Endothelial cell of umbilical vein (primary cell): ENCODE measurements around the gene TUBA1C. TPM values are rescaled to one million over a fixed set of nuclear protein-coding genes. Genes with fewer than 3 reads are reported as not detected.

Experiments
- BruUV-seq: library from RNA; stranded (reverse); fragments of 400-500 nt; replicated peaks from 2 replicates; lab custom pipeline; 2021; lab: Mats Ljungman, UMichigan
- CTCF ChIA-PET: fragments of 300-600, 350-600 bp; sonication (Branson Sonifier 250); formaldehyde crosslinking; loops from one replicate; lab custom pipeline; 2021; ENCODE audit warnings: antibody characterized with exemption, inconsistent platforms; lab: Charles Lee
- POLR2A ChIA-PET: fragments of 300-600, 350-600 bp; sonication (Branson Sonifier 250); formaldehyde crosslinking; loops from one replicate; lab custom pipeline; 2021; ENCODE audit warnings: antibody characterized with exemption, inconsistent platforms; lab: Charles Lee
- DNase-seq: peaks from one replicate; pipeline ENCODE4 v3.0.0-alpha.2; 2011; ENCODE audit warnings: low read depth, low spot score
- FAIRE-seq: peaks from 2 replicates; lab custom pipeline; 2011; peaks lifted over from hg19 to GRCh38; lab: Jason Lieb, UNC
- H2AFZ ChIP-seq: 2 replicates; pipeline ENCODE4 v1.6.0; 2012; ENCODE audit warnings: low read depth, low read length, control low read depth, inconsistent platforms
- H3K27ac ChIP-seq: 2 replicates; pipeline ENCODE4 v1.5.1; 2011; ENCODE audit warnings: low read depth, mild to moderate bottlenecking, control low read depth, low read length, moderate library complexity; ENCODE audit not compliant: insufficient read depth
- H3K27me3 ChIP-seq, 2 experiments: 2 replicates each; pipeline versions ENCODE4 v1.6.0 to v1.6.1; 2011; ENCODE audit warnings: low read length in 2 of 2, mixed read lengths in 1 of 2; ENCODE audit not compliant: control insufficient read depth in 2 of 2, insufficient read depth in 2 of 2
- H3K36me3 ChIP-seq, 2 experiments: 2 replicates in 1 of 2; 3 replicates in 1 of 2; pipeline ENCODE4 v1.5.1; 2011; ENCODE audit warnings: low read length in 2 of 2, mild to moderate bottlenecking in 1 of 2, moderate library complexity in 1 of 2; ENCODE audit not compliant: control insufficient read depth in 2 of 2, insufficient read depth in 2 of 2; ENCODE audit errors: extremely low read depth in 1 of 2
- H3K4me1 ChIP-seq: 3 replicates; pipeline ENCODE4 v1.5.1; 2011; ENCODE audit warnings: mild to moderate bottlenecking, low read length; ENCODE audit not compliant: control insufficient read depth, insufficient read depth; ENCODE audit errors: extremely low read depth
- H3K4me2 ChIP-seq: 2 replicates; pipeline ENCODE4 v1.6.1; 2011; ENCODE audit warnings: low read length, control low read depth, mixed read lengths; ENCODE audit not compliant: insufficient read depth
- H3K4me3 ChIP-seq, 3 experiments: fragments of 200-600 bp in 1 of 3; sonication (generic), shearing (Covaris generic) in 1 of 3; replicated peaks in 1 of 3; 2 replicates each; pipeline ENCODE4 v1.5.1; 2011 to 2016; ENCODE audit warnings: control low read depth in 3 of 3, low read length in 3 of 3, mild to moderate bottlenecking in 2 of 3, inconsistent platforms in 1 of 3, low read depth in 1 of 3, moderate library complexity in 1 of 3; ENCODE audit not compliant: insufficient read depth in 1 of 3
- H3K79me2 ChIP-seq: 2 replicates; pipeline ENCODE4 v1.6.0; 2012; ENCODE audit warnings: low read length, inconsistent platforms; ENCODE audit not compliant: control insufficient read depth, insufficient read depth
- H3K9ac ChIP-seq: replicated peaks from 2 replicates; pipeline ENCODE3; 2011; ENCODE audit warnings: low read length, control low read depth; ENCODE audit not compliant: insufficient read depth; ENCODE audit errors: extremely low read depth
- H3K9me1 ChIP-seq: replicated peaks from 3 replicates; pipeline ENCODE4 v1.6.0; 2011; ENCODE audit warnings: mild to moderate bottlenecking, low read length; ENCODE audit not compliant: control insufficient read depth, insufficient read depth; ENCODE audit errors: extremely low read depth
- H3K9me3 ChIP-seq: replicated peaks from 2 replicates; pipeline ENCODE4 v1.5.1; 2012; ENCODE audit warnings: low read length, inconsistent platforms; ENCODE audit not compliant: control insufficient read depth, insufficient read depth
- H4K20me1 ChIP-seq: replicated peaks from 2 replicates; pipeline ENCODE3; 2011; ENCODE audit warnings: mild to moderate bottlenecking, low read length; ENCODE audit not compliant: control insufficient read depth, insufficient read depth; ENCODE audit errors: extremely low read depth
- EZH2 ChIP-seq: IDR thresholded peaks from 2 replicates; pipeline ENCODE4 v1.6.1; 2012; ENCODE audit warnings: borderline replicate concordance, low read depth, mild to moderate bottlenecking, moderate library complexity, low read length, inconsistent platforms; ENCODE audit not compliant: severe bottlenecking
- FOS ChIP-seq: IDR thresholded peaks from 2 replicates; pipeline ENCODE4 v1.6.1; 2011; ENCODE audit warnings: mild to moderate bottlenecking, low read length, moderate library complexity, borderline replicate concordance; ENCODE audit not compliant: insufficient read depth
- GATA2 ChIP-seq: IDR thresholded peaks from 2 replicates; pipeline ENCODE4 v1.7.0; 2011; ENCODE audit warnings: low read depth, mild to moderate bottlenecking, moderate library complexity, mixed read lengths, low read length; ENCODE audit not compliant: insufficient read length, insufficient read depth
- JUN ChIP-seq: IDR thresholded peaks from 2 replicates; pipeline ENCODE4 v1.6.1; 2011; ENCODE audit warnings: borderline replicate concordance, low read depth; ENCODE audit not compliant: insufficient read length, insufficient read depth
- MYC ChIP-seq: IDR thresholded peaks from one replicate; pipeline ENCODE4 v1.6.1; 2011; ENCODE audit warnings: mild to moderate bottlenecking, low read depth, low read length
- POLR2A ChIP-seq: IDR thresholded peaks from 2 replicates; pipeline ENCODE4 v1.6.1; 2012; ENCODE audit warnings: low read depth, mild to moderate bottlenecking, control low read depth, low read length
- POLR2AphosphoS5 ChIP-seq: IDR thresholded peaks from 2 replicates; pipeline ENCODE4 v1.6.1; 2012; ENCODE audit warnings: low read depth, mild to moderate bottlenecking, control low read depth, low read length, moderate library complexity; ENCODE audit not compliant: insufficient read depth
- dilution Hi-C: fragments of 300-500 bp; cut with MboI; formaldehyde crosslinking; loops from one replicate; pipeline ENCODE4 v1.15.0; 2019; ENCODE audit warnings: low sequenced_read_pairs; ENCODE audit not compliant: extremely low pct_ligation_motif_present
- intact Hi-C: fragments of 100-400 bp; cut with micrococcal nuclease; formaldehyde crosslinking; loops from one replicate; pipeline ENCODE4 v1.10.0; 2022
- polyA plus RNA-seq, 4 experiments: library from polyadenylated mRNA; depleted of rRNA in 3 of 4; stranded (reverse) in 3 of 4; unstranded in 1 of 4; fragments of >200 nt; gene quantifications; 2 replicates each; pipeline versions ENCODE4 v1.2.1 to v1.2.3, GENCODE V29; 2011 to 2012; ENCODE audit warnings: missing spikeins in 1 of 4
- total RNA-seq: library from RNA; stranded (reverse); gene quantifications from 2 replicates; pipeline ENCODE4 v1.2.3, GENCODE V29; 2021
- TF ChIP-seq, protein P1 (sequence below): IDR thresholded peaks from 2 replicates; pipeline ENCODE4 v1.6.1; 2011; ENCODE audit not compliant: insufficient read depth, insufficient read length
- TF ChIP-seq, protein P2 (sequence below), 2 donors: IDR thresholded peaks; 1 replicate in 1 of 2; 2 replicates in 1 of 2; pipeline ENCODE4 v1.5.1; 2011; ENCODE audit warnings: low read length in 2 of 2, mild to moderate bottlenecking in 2 of 2, moderate library complexity in 2 of 2, control low read depth in 1 of 2, inconsistent platforms in 1 of 2, low read depth in 1 of 2; ENCODE audit not compliant: insufficient read depth in 1 of 2; ENCODE audit errors: extremely low read depth in 1 of 2

Gene TUBA1C
- total and polyA plus RNA-seq, 2 donors (not counting 3 experiments of a cell fraction or from before 2014, with no cell fraction given): 515 to 2,063 TPM

DNA sequence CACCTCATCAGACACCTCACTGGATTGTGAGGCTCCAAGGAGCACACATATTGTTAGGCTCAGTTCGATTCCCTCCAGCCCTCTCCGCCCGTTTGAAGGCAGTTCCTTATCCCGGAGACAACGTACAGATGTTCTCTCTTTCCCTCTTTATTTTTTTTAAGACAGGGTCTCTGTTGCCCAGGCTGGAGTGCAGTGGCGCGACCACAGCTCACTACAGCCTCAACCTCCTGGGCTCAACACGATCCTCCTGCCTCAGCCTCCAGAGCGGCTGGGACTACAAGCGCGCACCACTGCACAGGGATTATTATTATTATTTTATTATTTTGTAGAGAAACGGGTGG, 57.5 kb downstream of the TUBA1C start:
- BruUV-seq: TSS peak; percentile 94
- CTCF ChIA-PET: interaction anchor here (1.0 to 4.9 kb wide), 12 partner anchors 10 to 258 kb away, joined by 3 to 43 read pairs (median 6); partner anchors contain the start of gene DNAJC22

More for the DNA sequence above, 57.5 kb downstream of the TUBA1C start:
- peaks cover 11% of the 10 kb centered on the region for H3K79me2 ChIP-seq
- no peak for TF ChIP-seq JUN
- TF ChIP-seq, protein P1, sequence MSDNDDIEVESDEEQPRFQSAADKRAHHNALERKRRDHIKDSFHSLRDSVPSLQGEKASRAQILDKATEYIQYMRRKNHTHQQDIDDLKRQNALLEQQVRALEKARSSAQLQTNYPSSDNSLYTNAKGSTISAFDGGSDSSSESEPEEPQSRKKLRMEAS: no peak
- TF ChIP-seq, protein P2, sequence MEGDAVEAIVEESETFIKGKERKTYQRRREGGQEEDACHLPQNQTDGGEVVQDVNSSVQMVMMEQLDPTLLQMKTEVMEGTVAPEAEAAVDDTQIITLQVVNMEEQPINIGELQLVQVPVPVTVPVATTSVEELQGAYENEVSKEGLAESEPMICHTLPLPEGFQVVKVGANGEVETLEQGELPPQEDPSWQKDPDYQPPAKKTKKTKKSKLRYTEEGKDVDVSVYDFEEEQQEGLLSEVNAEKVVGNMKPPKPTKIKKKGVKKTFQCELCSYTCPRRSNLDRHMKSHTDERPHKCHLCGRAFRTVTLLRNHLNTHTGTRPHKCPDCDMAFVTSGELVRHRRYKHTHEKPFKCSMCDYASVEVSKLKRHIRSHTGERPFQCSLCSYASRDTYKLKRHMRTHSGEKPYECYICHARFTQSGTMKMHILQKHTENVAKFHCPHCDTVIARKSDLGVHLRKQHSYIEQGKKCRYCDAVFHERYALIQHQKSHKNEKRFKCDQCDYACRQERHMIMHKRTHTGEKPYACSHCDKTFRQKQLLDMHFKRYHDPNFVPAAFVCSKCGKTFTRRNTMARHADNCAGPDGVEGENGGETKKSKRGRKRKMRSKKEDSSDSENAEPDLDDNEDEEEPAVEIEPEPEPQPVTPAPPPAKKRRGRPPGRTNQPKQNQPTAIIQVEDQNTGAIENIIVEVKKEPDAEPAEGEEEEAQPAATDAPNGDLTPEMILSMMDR (IDR thresholded peaks at IDR 0.05; ENCODE audit: extremely low read depth in 1 of 2, insufficient read depth in 1 of 2, low read depth in 1 of 2, low read length in 2 of 2): no peak
- no peak for TF ChIP-seq MYC
- TF ChIP-seq POLR2A: no peak
- no peak for TF ChIP-seq POLR2AphosphoS5
- no peak for TF ChIP-seq GATA2
- TF ChIP-seq FOS: no peak
- TF ChIP-seq EZH2: no peak
- peak overlapping the region; percentile 22 to 59 (median 49) for H3K4me3 ChIP-seq
- H3K27me3 ChIP-seq: no peaks in the 10 kb centered on the region
- H2AFZ ChIP-seq: peak overlapping the region; percentile 60
- H4K20me1 ChIP-seq: no peaks in the 10 kb centered on the region
- no peak for DNase-seq
- FAIRE-seq: no peak
- POLR2A ChIA-PET: interaction anchor here (1.0 to 1.5 kb wide), 4 partner anchors 10 to 54 kb away, joined by 3 to 7 read pairs (median 4); partner anchors contain the start of gene SPATS2
- intact Hi-C loops: no loop called here
- peaks cover 12% of the 10 kb centered on the region for H3K4me1 ChIP-seq
- dilution Hi-C loops: no loop called here
- no peaks in the 10 kb centered on the region for H3K9me1 ChIP-seq
- H3K36me3 ChIP-seq: peaks cover 0 to 3% of the 10 kb centered on the region in 2 experiments
- peak overlapping the region; percentile 73 for H3K9ac ChIP-seq
- H3K27ac ChIP-seq: peak overlapping the region; percentile 6
- H3K4me2 ChIP-seq: peak overlapping the region; percentile 58
- H3K9me3 ChIP-seq: no peaks in the 10 kb centered on the region
